HG02884 (cell line): ENCODE results near the gene NTF4.

Experiments used
- ATAC-seq: cut with Tn5 transposase; IDR thresholded peaks from one replicate; pipeline ENCODE4 v1.9.1; 2021; ENCODE audit warnings: mild to moderate bottlenecking, moderate library complexity; ENCODE audit not compliant: unreplicated experiment

The NTF4 gene, protein sequence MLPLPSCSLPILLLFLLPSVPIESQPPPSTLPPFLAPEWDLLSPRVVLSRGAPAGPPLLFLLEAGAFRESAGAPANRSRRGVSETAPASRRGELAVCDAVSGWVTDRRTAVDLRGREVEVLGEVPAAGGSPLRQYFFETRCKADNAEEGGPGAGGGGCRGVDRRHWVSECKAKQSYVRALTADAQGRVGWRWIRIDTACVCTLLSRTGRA

DNA sequence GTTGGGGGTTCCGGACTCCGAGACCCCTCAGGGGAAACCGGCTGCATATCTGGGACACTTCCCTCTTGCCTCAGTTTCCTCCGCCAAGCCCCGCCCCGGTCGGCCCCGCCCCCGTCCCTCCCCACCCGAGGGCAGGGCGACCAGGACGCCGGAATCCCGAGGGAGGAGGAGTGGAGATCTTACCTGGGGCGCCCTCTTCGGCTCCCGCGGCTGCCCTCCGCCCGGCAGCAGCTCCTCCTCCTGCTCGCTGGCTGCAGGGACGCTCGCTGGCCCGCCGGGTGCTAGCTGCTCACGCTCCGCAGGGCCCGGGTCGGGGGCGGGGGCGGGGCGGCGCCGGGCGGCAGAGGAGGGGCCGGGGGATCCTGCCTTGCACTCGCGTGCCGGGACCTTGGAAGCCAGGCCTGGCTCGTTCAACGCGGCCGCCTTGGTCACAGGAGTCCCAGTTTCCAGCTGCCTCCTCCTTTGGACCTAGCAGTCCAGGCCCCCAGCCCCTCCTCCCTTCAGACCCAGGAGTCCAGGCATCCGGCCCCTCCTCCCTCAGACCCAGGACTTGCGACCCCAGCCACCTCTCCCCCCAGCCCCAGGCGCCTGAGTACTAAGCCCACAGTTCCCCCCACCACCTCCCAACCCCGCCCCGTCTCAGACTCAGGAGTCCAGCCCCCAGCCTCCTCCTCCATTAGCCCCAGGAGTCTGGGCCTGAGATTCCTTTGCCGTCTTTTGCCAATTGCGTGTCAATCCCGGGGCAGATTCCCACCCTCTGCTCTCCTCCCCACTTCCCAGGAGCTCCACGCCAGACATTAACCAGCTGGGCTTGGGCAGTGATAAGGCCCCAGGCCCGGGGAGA lies at the start of gene NTF4:
Gene NTF4 (minus strand): TSS at position 51 of the 844 bp plus-strand sequence. CDS start 2,821 bp downstream, outside the sequence.
- no peak for ATAC-seq

GRCh38 chr19:49113762-49114629 lies 49.4 kb upstream of the NTF4 start, which contains the start of gene LIN7B:
Gene LIN7B (plus strand): TSS chr19:49114370. CDS start chr19:49114405, 35 bp downstream.
- ATAC-seq = no peak

DNA sequence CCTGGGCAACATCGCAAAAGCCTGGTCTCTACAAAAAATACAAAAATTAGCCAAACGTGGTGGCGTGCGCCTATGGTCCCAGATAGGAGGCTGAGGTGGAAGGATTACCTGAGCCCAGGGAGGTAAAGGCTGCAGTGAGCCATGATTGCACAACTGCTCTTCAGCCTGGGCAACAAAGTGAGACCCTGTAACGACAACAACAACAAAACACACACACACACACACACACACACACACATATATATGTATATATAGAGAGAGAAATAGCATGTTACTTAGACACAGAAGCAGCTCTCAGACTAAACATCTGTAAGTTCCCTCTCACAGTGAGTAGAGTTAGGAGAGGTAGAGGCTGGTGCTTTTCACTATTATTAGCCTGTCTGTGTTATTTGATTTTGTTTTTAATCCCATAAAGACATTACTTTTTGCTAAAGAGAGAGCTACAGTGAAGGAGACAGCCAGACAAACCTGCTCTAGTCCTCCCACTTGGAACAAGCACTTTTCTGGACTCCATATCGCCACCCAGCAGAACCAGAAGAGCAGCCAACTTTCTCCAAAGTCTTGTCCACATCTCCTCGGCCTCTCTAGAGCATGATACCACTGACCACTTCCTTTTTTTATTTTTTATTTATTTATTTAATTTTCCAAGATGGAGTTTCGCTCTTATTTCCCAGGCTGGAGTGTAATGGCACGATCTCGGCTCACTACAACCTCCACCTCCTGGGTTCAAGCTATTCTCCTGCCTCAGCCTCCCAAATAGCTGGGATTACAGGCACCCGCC lies 46.8 kb upstream of the NTF4 start:
- ATAC-seq = no peak

- ATAC-seq = no peak
Measured at GRCh38 chr19:49110567-49110966, 45.9 kb upstream of the NTF4 start.

DNA sequence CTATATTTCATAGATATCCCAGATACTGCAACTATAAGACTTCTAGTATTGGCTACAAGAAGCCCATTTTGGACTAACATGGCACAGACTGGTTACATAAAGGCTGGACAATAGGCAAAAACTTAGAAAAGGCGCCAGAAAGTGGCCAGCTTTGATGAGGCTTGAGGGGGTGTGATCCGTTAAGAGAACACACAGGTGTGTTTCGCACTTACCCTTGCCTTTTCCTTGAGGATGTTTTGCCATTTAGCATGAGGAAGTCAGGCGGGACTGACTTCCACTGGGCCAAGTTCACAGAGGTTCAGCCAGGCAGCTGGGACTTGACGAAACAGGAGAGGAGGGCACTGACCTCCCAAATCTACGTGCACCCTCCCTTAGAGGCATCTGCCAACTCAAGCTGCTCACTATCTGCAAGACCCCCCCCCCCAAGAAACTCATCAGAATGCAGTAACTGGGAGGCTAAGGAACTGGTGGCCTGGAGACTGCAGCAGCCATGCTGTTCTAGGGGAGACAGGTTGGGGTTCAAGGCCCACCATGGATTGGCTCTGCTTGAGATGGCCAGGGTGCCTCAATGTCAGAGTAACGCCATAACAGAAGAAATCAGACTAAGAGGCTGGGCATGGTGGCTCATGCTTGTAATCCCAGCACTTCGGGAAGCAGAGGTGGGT lies 45.1 kb upstream of the NTF4 start:
- no peak for ATAC-seq

DNA sequence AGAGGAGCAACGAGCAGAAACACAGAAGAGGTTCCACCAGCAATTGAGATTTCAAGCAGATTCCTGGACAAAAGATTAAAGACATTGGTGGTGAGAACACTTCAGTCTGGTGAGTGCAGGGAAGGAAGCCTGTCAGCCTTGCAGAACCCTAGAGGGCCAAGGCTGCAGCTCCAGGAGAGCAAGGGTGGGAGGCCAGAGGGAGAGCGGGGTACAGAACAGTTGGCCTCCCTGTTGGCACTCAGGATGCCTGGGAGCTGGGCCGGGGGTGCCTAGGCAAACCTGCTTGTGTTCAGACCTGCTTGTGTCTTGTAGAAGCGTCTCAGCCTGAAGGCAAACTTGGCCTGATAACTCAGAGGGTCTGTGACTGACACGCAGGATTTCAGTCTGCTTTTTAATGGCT lies 44.4 kb upstream of the NTF4 start:
- ATAC-seq = no peak

DNA sequence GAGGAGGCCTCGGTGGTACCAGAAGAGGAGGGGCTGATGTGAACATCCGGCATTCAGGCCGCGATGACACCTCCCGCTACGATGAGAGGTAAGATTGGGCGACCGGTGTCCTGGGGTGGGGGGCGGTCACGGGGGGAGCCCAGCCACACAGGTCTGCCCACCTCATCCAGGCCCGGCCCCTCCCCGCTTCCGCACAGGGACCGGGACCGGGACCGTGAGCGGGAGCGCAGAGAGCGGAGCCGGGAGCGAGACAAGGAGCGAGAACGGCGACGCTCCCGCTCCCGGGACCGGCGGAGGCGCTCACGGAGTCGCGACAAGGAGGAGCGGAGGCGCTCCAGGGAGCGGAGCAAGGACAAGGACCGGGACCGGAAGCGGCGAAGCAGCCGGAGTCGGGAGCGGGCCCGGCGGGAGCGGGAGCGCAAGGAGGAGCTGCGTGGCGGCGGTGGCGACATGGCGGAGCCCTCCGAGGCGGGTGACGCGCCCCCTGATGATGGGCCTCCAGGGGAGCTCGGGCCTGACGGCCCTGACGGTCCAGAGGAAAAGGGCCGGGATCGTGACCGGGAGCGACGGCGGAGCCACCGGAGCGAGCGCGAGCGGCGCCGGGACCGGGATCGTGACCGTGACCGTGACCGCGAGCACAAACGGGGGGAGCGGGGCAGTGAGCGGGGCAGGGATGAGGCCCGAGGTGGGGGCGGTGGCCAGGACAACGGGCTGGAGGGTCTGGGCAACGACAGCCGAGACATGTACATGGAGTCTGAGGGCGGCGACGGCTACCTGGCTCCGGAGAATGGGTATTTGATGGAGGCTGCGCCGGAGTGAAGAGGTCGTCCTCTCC lies 43.2 kb upstream of the NTF4 start:
- no peak for ATAC-seq

GRCh38 chr19:49106648-49107135 lies 42.1 kb upstream of the NTF4 start:
- no peak for ATAC-seq

DNA sequence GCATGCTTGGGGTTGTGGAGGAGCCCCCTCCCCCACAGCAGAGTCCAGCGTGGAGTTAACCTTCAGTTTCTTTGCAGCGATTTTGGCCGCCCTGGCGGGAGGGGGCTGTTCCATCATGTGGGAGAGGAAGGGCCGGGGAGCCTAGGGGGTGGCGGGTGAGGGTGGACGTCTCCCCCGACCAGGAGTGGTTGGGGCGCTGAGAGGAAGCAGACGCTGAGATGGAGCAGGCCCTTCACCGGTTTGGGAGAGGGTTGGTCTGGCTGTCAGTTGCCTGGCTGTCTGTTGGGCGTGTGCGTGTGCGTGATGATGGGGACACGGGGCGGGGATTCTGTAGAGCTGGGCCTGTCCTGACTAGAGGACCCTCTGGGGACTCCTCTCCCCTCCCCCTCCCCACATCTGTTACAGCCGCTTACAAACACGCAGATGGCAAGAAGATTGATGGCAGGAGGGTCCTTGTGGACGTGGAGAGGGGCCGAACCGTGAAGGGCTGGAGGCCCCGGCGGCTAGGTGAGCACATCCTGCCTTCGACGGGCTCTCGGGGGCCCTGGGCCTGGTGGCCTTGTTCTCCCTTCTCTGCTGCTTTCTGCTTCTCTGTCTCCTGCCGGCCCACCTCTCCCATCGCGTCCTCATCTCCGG lies 39.7 kb upstream of the NTF4 start:
- no peak for ATAC-seq

GRCh38 chr19:49103331-49104085 lies 38.9 kb upstream of the NTF4 start:
- no peak for ATAC-seq

- ATAC-seq = no peak
Measured at GRCh38 chr19:49102303-49102702, 37.7 kb upstream of the NTF4 start.

GRCh38 chr19:49101160-49101559 lies 36.5 kb upstream of the NTF4 start:
- no peak for ATAC-seq

GRCh38 chr19:49098795-49099194 lies 34.2 kb upstream of the NTF4 start:
- ATAC-seq = no peak

- ATAC-seq = no peak
Measured at GRCh38 chr19:49097453-49098288, 33.1 kb upstream of the NTF4 start.

DNA sequence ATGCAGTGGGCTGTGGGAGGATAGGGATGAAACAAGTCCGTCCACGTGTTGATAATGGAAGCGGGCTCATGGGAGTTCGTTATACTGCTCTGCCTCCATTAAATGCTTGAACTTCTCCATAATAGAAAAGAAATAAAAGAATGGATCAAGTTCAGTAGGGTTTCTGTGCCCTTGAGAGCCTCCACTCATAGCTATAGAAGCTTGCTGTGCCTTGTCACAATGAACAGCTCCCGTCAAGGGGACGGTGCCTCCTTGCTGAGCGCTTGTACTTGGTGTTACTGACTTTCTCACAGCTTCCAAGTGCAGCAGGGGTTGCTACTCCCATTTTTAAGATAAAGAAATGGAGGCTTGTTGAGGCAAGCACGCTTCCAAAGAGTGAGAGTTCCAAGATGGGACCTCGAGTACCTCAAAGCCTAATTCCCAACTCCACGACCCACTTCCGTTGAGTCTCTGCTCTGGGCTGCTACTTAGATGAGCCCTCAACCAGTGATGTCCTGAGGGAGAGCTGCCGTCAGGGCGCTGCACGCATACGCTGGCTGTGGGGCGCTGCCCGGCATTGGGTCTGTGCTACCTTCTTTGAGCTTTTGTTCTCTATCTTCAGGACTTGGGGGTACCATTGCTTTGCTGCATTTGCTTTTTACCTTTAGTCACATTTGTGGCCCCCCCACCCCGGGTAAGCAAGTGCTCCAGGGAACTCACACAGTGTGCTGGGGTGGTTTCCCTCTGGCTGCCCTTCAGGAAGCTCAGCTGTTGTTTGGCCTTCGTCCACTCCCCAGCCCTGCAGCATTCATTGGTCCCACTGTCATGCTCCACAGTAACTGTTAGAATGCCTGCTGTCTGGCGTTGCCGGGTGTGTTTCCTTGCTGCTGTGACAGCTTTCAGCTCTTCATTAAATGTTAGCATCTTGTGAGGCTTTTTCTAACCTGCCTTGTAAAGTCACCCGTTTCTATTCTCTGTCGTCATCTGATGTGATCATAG lies 30.2 kb upstream of the NTF4 start:
- no peak for ATAC-seq

DNA sequence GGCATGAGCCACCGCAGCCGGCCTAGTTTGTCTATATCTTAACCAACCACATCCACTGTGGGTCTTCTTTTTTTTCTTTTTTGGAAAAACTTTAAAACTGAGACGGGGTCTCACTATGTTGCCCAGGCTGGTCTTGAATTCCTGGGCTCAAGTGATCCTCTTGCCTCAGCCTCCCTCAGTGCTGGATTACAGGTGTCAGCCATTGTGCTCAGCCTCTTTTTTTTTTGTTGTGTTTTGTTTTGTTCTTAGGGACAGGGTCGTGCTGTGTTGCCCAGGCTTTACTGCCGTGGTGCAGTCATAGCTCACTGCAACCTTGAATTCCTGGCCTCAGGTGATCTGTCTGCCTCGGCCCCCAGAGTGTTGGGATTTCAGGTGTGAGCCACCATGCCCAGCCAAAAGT lies 28.1 kb upstream of the NTF4 start:
- ATAC-seq = no peak
